ENCODE data around the gene NPDC1. TPM values are rescaled to one million over a fixed set of nuclear protein-coding genes. Genes with fewer than 3 reads are reported as not detected.
"Not testable (repeated sequence)": the region's sequence is repeated elsewhere in the genome, so short reads cannot be mapped to it uniquely, and the experiment has no call there.

Gene NPDC1
- total RNA-seq, 1 experiment from 2014 or later = 73.9 TPM

DNA sequence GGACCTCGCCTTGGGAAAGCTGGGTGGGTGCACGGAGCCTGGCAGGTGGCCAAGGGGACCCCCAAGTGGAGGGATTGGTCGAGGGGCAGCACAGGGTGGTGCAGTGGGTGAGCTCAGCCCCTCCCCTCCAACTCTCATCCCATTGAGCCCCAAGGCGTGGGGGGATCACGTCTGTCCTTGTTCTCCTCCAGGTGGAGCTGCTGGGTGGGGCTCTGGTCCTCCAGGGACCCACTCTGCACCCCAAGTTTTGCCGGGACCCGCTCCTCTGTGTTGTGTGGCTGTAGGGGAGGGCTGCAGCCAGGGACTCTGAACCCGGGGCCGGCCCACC lies 10.5 kb downstream of the NPDC1 start:
- Histone ChIP-seq H3K4me3 (ENCODE audit: low read depth, low read length, poor library complexity, severe bottlenecking) (no peak overlapping the region), H3K36me3 (ENCODE audit: insufficient read depth, low read length, poor library complexity, severe bottlenecking) (peaks cover 11% of the 10 kb centered on the region), H3K27me3 (replicated peaks; ENCODE audit: insufficient read depth, low read depth, low read length, poor library complexity) (no peaks in the 10 kb centered on the region), H3K27ac (ENCODE audit: low read depth, low read length, poor library complexity, severe bottlenecking) (no peak overlapping the region), H3K9me3 (ENCODE audit: low read depth, low read length, poor library complexity, severe bottlenecking) (no peaks in the 10 kb centered on the region), H3K4me1 (ENCODE audit: insufficient read depth, low read length, poor library complexity, severe bottlenecking) (peaks cover 9% of the 10 kb centered on the region)
- TF ChIP-seq, protein P1, sequence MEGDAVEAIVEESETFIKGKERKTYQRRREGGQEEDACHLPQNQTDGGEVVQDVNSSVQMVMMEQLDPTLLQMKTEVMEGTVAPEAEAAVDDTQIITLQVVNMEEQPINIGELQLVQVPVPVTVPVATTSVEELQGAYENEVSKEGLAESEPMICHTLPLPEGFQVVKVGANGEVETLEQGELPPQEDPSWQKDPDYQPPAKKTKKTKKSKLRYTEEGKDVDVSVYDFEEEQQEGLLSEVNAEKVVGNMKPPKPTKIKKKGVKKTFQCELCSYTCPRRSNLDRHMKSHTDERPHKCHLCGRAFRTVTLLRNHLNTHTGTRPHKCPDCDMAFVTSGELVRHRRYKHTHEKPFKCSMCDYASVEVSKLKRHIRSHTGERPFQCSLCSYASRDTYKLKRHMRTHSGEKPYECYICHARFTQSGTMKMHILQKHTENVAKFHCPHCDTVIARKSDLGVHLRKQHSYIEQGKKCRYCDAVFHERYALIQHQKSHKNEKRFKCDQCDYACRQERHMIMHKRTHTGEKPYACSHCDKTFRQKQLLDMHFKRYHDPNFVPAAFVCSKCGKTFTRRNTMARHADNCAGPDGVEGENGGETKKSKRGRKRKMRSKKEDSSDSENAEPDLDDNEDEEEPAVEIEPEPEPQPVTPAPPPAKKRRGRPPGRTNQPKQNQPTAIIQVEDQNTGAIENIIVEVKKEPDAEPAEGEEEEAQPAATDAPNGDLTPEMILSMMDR (conservative IDR thresholded peaks at IDR 0.05; ENCODE audit: low read depth, low read length) = peak; percentile 31; the same call in 1 of the 2 replicates
- no peak for TF ChIP-seq EZH2 (IDR thresholded peaks at IDR 0.05; ENCODE audit: borderline replicate concordance, low read depth, low read length, poor library complexity, severe bottlenecking)
- no peak for DNase-seq (ENCODE audit: low spot score)
- ChIA-PET CTCF (interaction anchor here (0.6 to 1.9 kb wide), 17 partner anchors 9 to 373 kb away, joined by 3 to 17 read pairs (median 3); partner anchors contain the start of genes AJM1, NPDC1 and TMEM141), POLR2A (ENCODE audit: low non-redundant PET) (no interaction called here)
- BruUV-seq (replicated peaks) = no TSS peak
- intact Hi-C loops (cut with micrococcal nuclease; ENCODE audit: unreplicated experiment) = loop anchor here (1.0 kb wide), 1 partner anchor 248 kb away; no protein-coding TSS in a partner anchor

DNA sequence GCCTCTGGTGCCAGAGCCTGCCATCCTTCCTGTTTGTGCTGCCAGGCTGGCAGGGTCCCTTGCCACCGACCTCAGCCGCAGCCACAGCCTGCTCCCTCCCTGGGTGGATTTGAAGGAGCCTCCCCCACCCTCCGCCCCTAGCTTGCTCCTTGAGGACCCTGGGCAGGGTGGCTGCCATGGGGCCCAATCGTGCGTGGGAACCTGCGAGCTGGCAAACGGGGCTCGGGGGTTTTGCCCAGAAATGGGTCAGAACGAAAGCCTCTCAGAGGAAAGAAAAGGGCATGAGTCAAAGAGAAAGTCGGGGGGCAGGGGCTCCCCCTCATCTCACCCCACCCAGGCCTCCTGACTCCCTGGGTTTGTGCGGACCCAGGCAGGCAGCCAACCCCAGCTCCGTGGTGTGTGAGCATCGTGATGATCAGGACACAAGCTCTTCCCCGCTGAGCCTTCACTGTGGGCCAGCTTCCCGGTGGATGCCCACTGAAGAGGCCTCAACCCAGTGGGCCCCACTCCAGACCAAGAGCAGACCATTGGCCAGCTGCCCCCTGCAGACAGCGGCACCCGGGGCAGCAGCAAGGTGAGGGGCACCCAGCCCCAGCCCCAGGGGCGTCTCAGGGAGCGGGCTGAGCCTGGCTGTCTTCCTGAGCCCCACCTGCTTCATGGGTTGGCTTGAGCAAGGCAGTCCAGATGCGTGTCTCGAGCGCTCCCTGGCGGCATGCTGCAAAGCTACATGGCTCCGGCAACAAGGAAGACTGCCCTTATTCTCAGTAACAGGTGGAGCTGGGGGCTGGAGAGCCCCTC lies 11.1 kb downstream of the NPDC1 start:
- no TSS peak for BruUV-seq (replicated peaks)
- ChIA-PET POLR2A (ENCODE audit: low non-redundant PET) (interaction anchor here (0.6 kb wide), 2 partner anchors 10 to 13 kb away, joined by 3 to 4 read pairs; no protein-coding TSS in a partner anchor), CTCF (interaction anchor here (0.6 to 1.9 kb wide), 20 partner anchors 10 to 373 kb away, joined by 3 to 17 read pairs (median 3); partner anchors contain the start of genes AJM1, MAN1B1, NPDC1 and TMEM141)
- H3K27ac ChIP-seq (ENCODE audit: low read depth, low read length, poor library complexity, severe bottlenecking) = no peak overlapping the region
- no peak for TF ChIP-seq EZH2 (IDR thresholded peaks at IDR 0.05; ENCODE audit: borderline replicate concordance, low read depth, low read length, poor library complexity, severe bottlenecking)
- TF ChIP-seq, protein P1 (conservative IDR thresholded peaks at IDR 0.05; ENCODE audit: low read depth, low read length) = peak; percentile 96
- H3K4me1 ChIP-seq (ENCODE audit: insufficient read depth, low read length, poor library complexity, severe bottlenecking) = peaks cover 9% of the 10 kb centered on the region
- H3K36me3 ChIP-seq (ENCODE audit: insufficient read depth, low read length, poor library complexity, severe bottlenecking) = peaks cover 10% of the 10 kb centered on the region
- no peaks in the 10 kb centered on the region for H3K9me3 ChIP-seq (ENCODE audit: low read depth, low read length, poor library complexity, severe bottlenecking)
- H3K27me3 ChIP-seq (replicated peaks; ENCODE audit: insufficient read depth, low read depth, low read length, poor library complexity) = no peaks in the 10 kb centered on the region
- H3K4me3 ChIP-seq (ENCODE audit: low read depth, low read length, poor library complexity, severe bottlenecking) = peak overlapping the region; percentile 22
- peak; percentile 89 for DNase-seq (ENCODE audit: low spot score)
- intact Hi-C loops (cut with micrococcal nuclease; ENCODE audit: unreplicated experiment) = loop anchor here (1.0 kb wide), 1 partner anchor 248 kb away; no protein-coding TSS in a partner anchor

DNA sequence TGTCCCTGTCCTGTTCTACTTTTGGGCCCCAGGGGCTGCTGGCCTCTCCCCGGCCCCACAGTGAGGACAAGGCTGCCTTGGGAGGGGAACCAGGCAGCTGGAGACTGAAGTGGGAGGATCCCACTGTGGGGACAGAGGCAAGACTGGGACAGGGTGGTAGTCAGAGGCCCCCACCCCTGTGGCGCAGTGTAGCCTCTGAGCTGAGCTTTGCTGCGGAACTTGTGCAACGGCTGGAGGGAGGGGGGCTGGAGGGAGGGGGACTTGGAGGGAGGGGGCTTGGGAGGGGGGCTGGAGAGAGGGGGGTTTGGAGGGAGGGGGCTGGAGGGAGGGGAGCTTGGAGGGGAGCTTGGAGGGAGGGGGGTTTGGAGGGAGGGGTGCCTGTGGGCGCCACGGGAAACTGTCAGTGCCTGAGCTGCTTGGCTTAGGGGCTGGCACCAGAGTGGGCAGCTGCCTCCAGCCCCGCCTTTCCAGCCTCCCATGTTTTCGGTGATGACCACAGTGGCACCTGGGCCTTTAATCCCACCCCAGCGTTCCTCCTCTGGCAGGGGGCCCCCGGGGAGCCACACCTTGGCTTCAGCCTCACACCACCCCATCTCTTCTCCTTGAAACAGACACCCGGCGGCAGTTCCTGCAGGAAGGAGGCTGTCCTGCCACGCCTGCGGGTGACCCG lies 11.8 kb downstream of the NPDC1 start:
- intact Hi-C loops (cut with micrococcal nuclease; ENCODE audit: unreplicated experiment) = no loop called here
- DNase-seq (ENCODE audit: low spot score) = no peak
- ChIA-PET CTCF (interaction anchor here (0.6 to 1.9 kb wide), 9 partner anchors 13 to 255 kb away, joined by 3 to 17 read pairs (median 3); partner anchors contain the start of genes MAN1B1, NPDC1 and TMEM141), POLR2A (ENCODE audit: low non-redundant PET) (interaction anchor here (0.6 kb wide), 2 partner anchors 10 to 12 kb away, joined by 3 to 4 read pairs; no protein-coding TSS in a partner anchor)
- H3K9me3 ChIP-seq (ENCODE audit: low read depth, low read length, poor library complexity, severe bottlenecking) = no peaks in the 10 kb centered on the region
- H3K36me3 ChIP-seq (ENCODE audit: insufficient read depth, low read length, poor library complexity, severe bottlenecking) = peaks cover 2% of the 10 kb centered on the region
- no peak for TF ChIP-seq EZH2 (IDR thresholded peaks at IDR 0.05; ENCODE audit: borderline replicate concordance, low read depth, low read length, poor library complexity, severe bottlenecking)
- TF ChIP-seq, protein P1 (conservative IDR thresholded peaks at IDR 0.05; ENCODE audit: low read depth, low read length) = no peak
- peaks cover 10% of the 10 kb centered on the region for H3K4me1 ChIP-seq (ENCODE audit: insufficient read depth, low read length, poor library complexity, severe bottlenecking)
- no peaks in the 10 kb centered on the region for H3K27me3 ChIP-seq (replicated peaks; ENCODE audit: insufficient read depth, low read depth, low read length, poor library complexity)
- H3K27ac ChIP-seq (ENCODE audit: low read depth, low read length, poor library complexity, severe bottlenecking) = no peak overlapping the region
- no TSS peak for BruUV-seq (replicated peaks)
- peak overlapping the region; percentile 22 for H3K4me3 ChIP-seq (ENCODE audit: low read depth, low read length, poor library complexity, severe bottlenecking)

DNA sequence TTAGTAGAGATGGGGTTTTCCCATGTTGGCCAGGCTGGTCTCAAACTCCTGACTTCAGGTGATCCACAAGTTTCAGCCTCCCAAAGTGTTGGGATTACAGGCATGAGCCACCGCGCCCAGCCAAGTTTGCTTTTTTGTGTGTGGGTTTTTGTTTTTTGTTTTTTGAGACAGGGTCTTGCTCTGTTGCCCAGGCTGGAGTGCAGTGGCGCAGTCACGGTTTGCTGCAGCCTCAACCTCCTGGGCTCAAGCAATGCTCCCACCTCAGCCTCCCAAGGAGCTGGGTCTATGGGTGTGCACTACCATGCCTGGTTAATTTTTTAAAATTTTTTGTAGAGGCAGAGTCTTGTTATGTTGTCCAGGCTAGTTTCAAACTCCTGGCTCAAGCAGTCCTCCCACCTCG lies 12.5 kb downstream of the NPDC1 start:
- DNase-seq (ENCODE audit: low spot score); H3K36me3 ChIP-seq (ENCODE audit: insufficient read depth, low read length, poor library complexity, severe bottlenecking); CTCF ChIA-PET; POLR2A ChIA-PET (ENCODE audit: low non-redundant PET); H3K9me3 ChIP-seq (ENCODE audit: low read depth, low read length, poor library complexity, severe bottlenecking); BruUV-seq (replicated peaks); intact Hi-C loops (cut with micrococcal nuclease; ENCODE audit: unreplicated experiment); H3K27ac ChIP-seq (ENCODE audit: low read depth, low read length, poor library complexity, severe bottlenecking); H3K27me3 ChIP-seq (replicated peaks; ENCODE audit: insufficient read depth, low read depth, low read length, poor library complexity); H3K4me3 ChIP-seq (ENCODE audit: low read depth, low read length, poor library complexity, severe bottlenecking): not testable (repeated sequence)
- peaks cover 17% of the 10 kb centered on the region for H3K4me1 ChIP-seq (ENCODE audit: insufficient read depth, low read length, poor library complexity, severe bottlenecking)

Data from A673 (cell line).